Right lobe of liver (tissue), 4 donors: Measurements from ENCODE around the gene EVL.

Experiments
- POLR2A ChIP-seq: fragments of 450-650 bp; IDR thresholded peaks from one replicate; pipeline ENCODE4 v1.6.1; 2017; ENCODE audit warnings: antibody characterized with exemption, mild to moderate bottlenecking
- TF ChIP-seq, protein P1 (sequence below), 4 donors: fragments of 200-600 bp in 3 of 4; fragments of 450-650 bp in 1 of 4; IDR thresholded peaks; one replicate each; pipeline versions ENCODE4 v1.5.1 to v1.8.0; 2016 to 2022; ENCODE audit warnings: antibody characterized with exemption in 4 of 4, mild to moderate bottlenecking in 2 of 4
- donor health status: DM: no; HTN: no; CAD: no.
- donor health status: DM: no; HTN: no; CAD: no.
- donor health status: DM: no; HTN: yes; CAD: no.

DNA sequence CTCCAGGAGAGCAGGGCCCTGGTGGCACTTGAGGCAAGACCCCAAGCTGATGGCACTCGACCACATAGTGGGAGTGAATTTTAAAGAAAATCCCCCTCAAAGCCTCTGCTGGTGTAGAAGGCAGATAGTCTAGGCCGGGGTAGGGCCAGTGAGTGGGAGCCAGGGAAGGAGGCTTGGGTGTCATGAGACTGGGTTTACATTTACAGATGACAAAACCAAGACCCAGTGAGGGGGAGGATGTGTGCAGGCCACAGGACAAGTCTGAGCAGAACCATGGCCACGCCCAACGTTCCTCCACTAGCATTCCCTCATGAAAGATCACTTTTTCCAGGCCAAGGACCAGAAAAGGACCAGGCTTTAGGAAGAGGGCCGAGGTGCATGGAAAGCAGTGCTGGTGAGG lies 42.0 kb downstream of the EVL start:
- TF ChIP-seq, protein P1, sequence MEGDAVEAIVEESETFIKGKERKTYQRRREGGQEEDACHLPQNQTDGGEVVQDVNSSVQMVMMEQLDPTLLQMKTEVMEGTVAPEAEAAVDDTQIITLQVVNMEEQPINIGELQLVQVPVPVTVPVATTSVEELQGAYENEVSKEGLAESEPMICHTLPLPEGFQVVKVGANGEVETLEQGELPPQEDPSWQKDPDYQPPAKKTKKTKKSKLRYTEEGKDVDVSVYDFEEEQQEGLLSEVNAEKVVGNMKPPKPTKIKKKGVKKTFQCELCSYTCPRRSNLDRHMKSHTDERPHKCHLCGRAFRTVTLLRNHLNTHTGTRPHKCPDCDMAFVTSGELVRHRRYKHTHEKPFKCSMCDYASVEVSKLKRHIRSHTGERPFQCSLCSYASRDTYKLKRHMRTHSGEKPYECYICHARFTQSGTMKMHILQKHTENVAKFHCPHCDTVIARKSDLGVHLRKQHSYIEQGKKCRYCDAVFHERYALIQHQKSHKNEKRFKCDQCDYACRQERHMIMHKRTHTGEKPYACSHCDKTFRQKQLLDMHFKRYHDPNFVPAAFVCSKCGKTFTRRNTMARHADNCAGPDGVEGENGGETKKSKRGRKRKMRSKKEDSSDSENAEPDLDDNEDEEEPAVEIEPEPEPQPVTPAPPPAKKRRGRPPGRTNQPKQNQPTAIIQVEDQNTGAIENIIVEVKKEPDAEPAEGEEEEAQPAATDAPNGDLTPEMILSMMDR (IDR thresholded peaks at IDR 0.05) = no peak
- no peak for TF ChIP-seq POLR2A
